Right atrium auricular region (tissue), 2 donors: ENCODE measurements around the gene SULF2. TPM values are rescaled to one million over a fixed set of nuclear protein-coding genes. Genes with fewer than 3 reads are reported as not detected.

ENCODE experiments used
- DNase-seq: peaks from one replicate; pipeline ENCODE4 v3.0.0-alpha.2; 2019; ENCODE audit warnings: low spot score
- H3K27ac ChIP-seq, 2 donors: fragments of 200-600 bp; sonication (generic); 1 replicate in 1 of 2; 2 replicates in 1 of 2; pipeline ENCODE4 v1.5.1; 2016 to 2019
- H3K27me3 ChIP-seq, 2 donors: fragments of 200-600 bp; sonication (generic); one replicate each; pipeline versions ENCODE4 v1.5.1 to v1.6.0; 2017 to 2019
- H3K36me3 ChIP-seq: fragments of 200-600 bp; sonication (generic); one replicate; pipeline ENCODE4 v1.5.1; 2016
- H3K4me1 ChIP-seq, 2 donors: fragments of 200-600 bp; sonication (generic); one replicate each; pipeline versions ENCODE4 v1.5.1 to v1.6.0; 2017 to 2019
- H3K4me3 ChIP-seq, 2 donors: fragments of 200-600 bp; sonication (generic); 1 replicate in 1 of 2; 2 replicates in 1 of 2; pipeline ENCODE4 v1.5.1; 2017 to 2019; ENCODE audit warnings: mild to moderate bottlenecking in 1 of 2, moderate library complexity in 1 of 2
- H3K9me3 ChIP-seq, 2 donors: fragments of 200-600 bp; sonication (generic); one replicate each; pipeline ENCODE4 v1.5.1; 2019
- CTCF ChIP-seq, 2 donors: fragments of 200-600 bp; sonication (generic); IDR thresholded peaks; one replicate each; pipeline ENCODE4 v1.5.1; 2019; ENCODE audit warnings: antibody characterized with exemption in 2 of 2
- total RNA-seq, 2 donors: library from RNA; depleted of rRNA; stranded (reverse); fragments of >200 nt; gene quantifications; one replicate each; pipeline ENCODE4 v1.1.0, GENCODE V29; 2016

The SULF2 gene
- total RNA-seq, 2 donors from 2014 or later, result 33.7 to 57.8 TPM

GRCh38 chr20:47710665-47711045, 74.6 kb downstream of the SULF2 start:
- no peak for TF ChIP-seq CTCF (IDR thresholded peaks at IDR 0.05)
- Histone ChIP-seq H3K27me3 (no peaks in the 10 kb centered on the region), H3K4me1 (peaks cover 0 to 6% of the 10 kb centered on the region in 2 donors), H3K4me3 (no peak overlapping the region), H3K9me3 (no peaks in the 10 kb centered on the region), H3K36me3 (no peaks in the 10 kb centered on the region), H3K27ac (no peak overlapping the region)
- DNase-seq, result no peak

GRCh38 chr20:47708953-47709833, 76.1 kb downstream of the SULF2 start:
- Histone ChIP-seq H3K9me3 (no peaks in the 10 kb centered on the region), H3K4me1 (peaks cover 0 to 17% of the 10 kb centered on the region in 2 donors), H3K27me3 (no peaks in the 10 kb centered on the region), H3K36me3 (no peaks in the 10 kb centered on the region), H3K27ac (no peak overlapping the region), H3K4me3 (no peak overlapping the region)
- no peak for DNase-seq
- TF ChIP-seq CTCF (IDR thresholded peaks at IDR 0.05), result no peak

DNA sequence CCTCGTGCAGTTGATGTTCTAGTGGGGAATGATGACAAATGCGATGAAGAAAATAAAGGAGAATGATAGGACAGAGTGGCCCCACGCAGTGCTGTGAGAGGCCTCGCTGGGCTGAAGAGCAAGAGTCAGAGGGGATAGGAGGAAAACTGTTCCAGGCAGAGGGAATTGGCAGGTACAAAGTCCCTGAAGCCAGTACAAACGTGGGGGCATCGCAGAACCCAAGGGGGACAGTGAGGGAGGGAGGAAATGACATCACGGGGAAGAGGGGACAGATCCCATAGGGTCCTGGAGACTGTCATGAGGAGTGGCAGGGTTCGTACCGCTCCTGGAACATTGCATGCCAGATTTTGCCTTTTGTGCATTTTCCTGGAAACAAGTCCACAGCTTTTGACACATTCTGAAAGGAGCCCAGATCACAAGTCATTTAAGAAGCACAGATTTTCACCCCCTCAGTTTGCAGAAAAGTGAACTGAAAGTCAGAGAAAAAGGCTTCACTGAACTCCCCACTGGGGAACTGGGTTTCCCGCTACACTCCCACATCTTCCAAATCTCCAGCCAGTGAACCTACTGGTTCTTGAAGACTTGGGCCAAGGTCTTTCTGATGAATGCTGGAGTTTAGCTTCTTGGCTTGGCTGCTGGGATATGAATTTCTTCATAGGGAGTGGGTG, 77.0 kb downstream of the SULF2 start:
- no peaks in the 10 kb centered on the region for H3K9me3 ChIP-seq
- no peak for TF ChIP-seq CTCF (IDR thresholded peaks at IDR 0.05)
- no peak overlapping the region for H3K4me3 ChIP-seq
- H3K4me1 ChIP-seq, result peaks cover 0 to 17% of the 10 kb centered on the region in 2 donors
- no peak overlapping the region for H3K27ac ChIP-seq
- DNase-seq, result no peak
- no peaks in the 10 kb centered on the region for H3K36me3 ChIP-seq
- H3K27me3 ChIP-seq, result no peaks in the 10 kb centered on the region

DNA sequence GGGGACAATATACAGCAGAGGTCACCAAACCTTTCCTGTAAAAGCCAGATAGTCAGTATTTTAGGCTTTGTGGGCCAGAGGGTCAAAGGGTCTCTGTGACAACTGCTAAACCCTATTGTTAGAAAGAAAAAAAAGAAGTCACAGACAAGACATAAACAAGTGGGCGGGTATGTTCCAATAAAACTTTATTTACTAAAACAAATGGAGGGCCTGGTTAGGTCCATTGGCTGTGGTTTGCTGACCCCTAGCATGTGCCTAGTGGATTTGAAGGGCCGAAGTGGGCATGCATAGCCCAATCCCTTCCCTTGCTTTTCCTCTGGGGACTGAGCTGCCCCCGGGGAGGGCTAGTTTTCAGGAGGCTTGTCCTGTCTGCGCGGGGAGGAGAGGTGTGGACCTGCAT, 78.9 kb downstream of the SULF2 start:
- H3K27ac ChIP-seq, result no peak overlapping the region
- H3K4me1 ChIP-seq, result peaks cover 0 to 17% of the 10 kb centered on the region in 2 donors
- H3K4me3 ChIP-seq, result no peak overlapping the region
- H3K36me3 ChIP-seq, result no peaks in the 10 kb centered on the region
- H3K9me3 ChIP-seq, result no peaks in the 10 kb centered on the region
- no peak for TF ChIP-seq CTCF (IDR thresholded peaks at IDR 0.05)
- H3K27me3 ChIP-seq, result no peaks in the 10 kb centered on the region
- DNase-seq, result no peak

GRCh38 chr20:47705497-47705856, 79.8 kb downstream of the SULF2 start:
- H3K27me3 ChIP-seq, result no peaks in the 10 kb centered on the region
- H3K4me1 ChIP-seq, result peaks cover 0 to 17% of the 10 kb centered on the region in 2 donors
- no peak overlapping the region for H3K27ac ChIP-seq
- H3K9me3 ChIP-seq, result no peaks in the 10 kb centered on the region
- DNase-seq, result no peak
- H3K36me3 ChIP-seq, result no peaks in the 10 kb centered on the region
- H3K4me3 ChIP-seq, result no peak overlapping the region
- TF ChIP-seq CTCF (IDR thresholded peaks at IDR 0.05), result no peak
